ENCODE measurements around the gene TAS1R3. TPM values are rescaled to one million over a fixed set of nuclear protein-coding genes. Genes with fewer than 3 reads are reported as not detected.

Gene TAS1R3
- total and polyA plus RNA-seq, 2 of the 4 experiments (the other 2 are of a cell fraction), result under 0.01 to 0.05 TPM

GRCh38 chr1:1342584-1343115 lies 11.6 kb downstream of the TAS1R3 start:
- in situ Hi-C loops (cut with MboI; ENCODE audit: low sequenced_read_pairs), result no loop called here
- H2BK120ac ChIP-seq (ENCODE audit: low read depth, low read length), result no peak overlapping the region
- BruUV-seq (replicated peaks), result no TSS peak

More at GRCh38 chr1:1342584-1343115, 11.6 kb downstream of the TAS1R3 start:
- WGBS, 2 experiments (ENCODE audit: extremely low coverage in 2 of 2, insufficient read length in 1 of 2), result 88% methylated on average over 5 of the region's 18 CpGs; no CpG with 5 or more reads in 1 of the 2 experiments
- Histone ChIP-seq H4K91ac (ENCODE audit: insufficient read depth, low read depth, low read length) (no peak overlapping the region), H3K9me3 (ENCODE audit: control insufficient read depth, insufficient read depth, low read length) (no peaks in the 10 kb centered on the region), H2AK5ac (ENCODE audit: low read depth, low read length) (no peak overlapping the region), H3K9me1 (ENCODE audit: insufficient read depth, low read length) (peaks cover 13% of the 10 kb centered on the region), H3K36me3 (ENCODE audit: control insufficient read depth, insufficient read depth, low read length) (peaks cover 34% of the 10 kb centered on the region), H3K27ac (ENCODE audit: insufficient read depth, low read length) (no peak overlapping the region), H3K79me1 (ENCODE audit: low read depth in 1 of 2, low read length in 2 of 2) (peaks cover 12 to 63% of the 10 kb centered on the region in 2 experiments), H4K8ac (ENCODE audit: low read depth in 2 of 2, low read length in 2 of 2) (no peak overlapping the region), H3K4me3 (ENCODE audit: insufficient read depth, low read depth, low read length) (no peak overlapping the region), H3K9ac (ENCODE audit: low read depth, low read length) (no peak overlapping the region), H2AK9ac (replicated peaks; ENCODE audit: low read depth, low read length, poor library complexity) (no peak overlapping the region), H3K4me2 (ENCODE audit: low read depth, low read length) (no peak overlapping the region), H3K4ac (ENCODE audit: low read depth, low read length) (no peak overlapping the region), H3K18ac (ENCODE audit: low read depth, low read length) (no peak overlapping the region), H3K56ac (ENCODE audit: extremely low read depth, insufficient read depth, low read length) (no peak overlapping the region), H2AFZ (replicated peaks; ENCODE audit: low read length, poor library complexity) (no peak overlapping the region), H3K4me1 (ENCODE audit: control insufficient read depth, insufficient read depth, low read length) (peaks cover 28% of the 10 kb centered on the region), H3K23ac (ENCODE audit: low read depth, low read length) (no peak overlapping the region), H3K14ac (replicated peaks; ENCODE audit: low read depth, low read length) (no peak overlapping the region), H2BK5ac (ENCODE audit: low read depth, low read length, poor library complexity, severe bottlenecking) (no peak overlapping the region), H4K5ac (ENCODE audit: low read depth, low read length) (no peak overlapping the region), H2BK20ac (ENCODE audit: low read depth, low read length) (no peak overlapping the region), H4K20me1 (ENCODE audit: insufficient read depth, low read length) (peaks cover 60% of the 10 kb centered on the region), H2BK15ac (ENCODE audit: low read depth, low read length) (no peak overlapping the region), H3K27me3 (ENCODE audit: control insufficient read depth, insufficient read depth, low read length) (no peaks in the 10 kb centered on the region)
- TF ChIP-seq BHLHE40 (IDR thresholded peaks at IDR 0.05; ENCODE audit: low read depth, low read length), result no peak
- no peak for TF ChIP-seq FOS (IDR thresholded peaks at IDR 0.05; ENCODE audit: low read depth, low read length)
- no peak for TF ChIP-seq RFX5 (IDR thresholded peaks at IDR 0.05; ENCODE audit: low read depth, low read length)
- no peak for TF ChIP-seq CEBPB (IDR thresholded peaks at IDR 0.05; ENCODE audit: low read depth, low read length)
- TF ChIP-seq USF2 (IDR thresholded peaks at IDR 0.05; ENCODE audit: low read depth, low read length), result no peak
- no peak for TF ChIP-seq NFE2L2 (IDR thresholded peaks at IDR 0.05; ENCODE audit: low read depth, low read length)
- TF ChIP-seq RCOR1 (IDR thresholded peaks at IDR 0.05; ENCODE audit: insufficient replicate concordance, low read length), result no peak
- no peak for TF ChIP-seq SMC3 (IDR thresholded peaks at IDR 0.05; ENCODE audit: low read depth, low read length)
- TF ChIP-seq MAZ (IDR thresholded peaks at IDR 0.05; ENCODE audit: borderline replicate concordance, low read depth, low read length), result no peak
- no peak for TF ChIP-seq MAFK (IDR thresholded peaks at IDR 0.05; ENCODE audit: low read depth, low read length)
- TF ChIP-seq POLR2A (IDR thresholded peaks at IDR 0.05; ENCODE audit: low read depth, low read length), result no peak
- no peak for TF ChIP-seq RAD21 (IDR thresholded peaks at IDR 0.05; ENCODE audit: low read length)
- TF ChIP-seq MXI1 (IDR thresholded peaks at IDR 0.05; ENCODE audit: borderline replicate concordance, low read depth, low read length), result no peak
- TF ChIP-seq CHD1 (IDR thresholded peaks at IDR 0.05; ENCODE audit: low read depth, low read length), result no peak
- TF ChIP-seq CTCF (conservative IDR thresholded peaks at IDR 0.05; ENCODE audit: low read depth, low read length), result no peak
- no peak for TF ChIP-seq ELK1 (IDR thresholded peaks at IDR 0.05; ENCODE audit: borderline replicate concordance, low read depth, low read length)
- ChIA-PET POLR2A (ENCODE audit: unreplicated experiment) (no interaction called here), CTCF (no interaction called here)
- dilution Hi-C loops (cut with HindIII; ENCODE audit: low sequenced_read_pairs, unreplicated experiment) (no loop called here), intact Hi-C loops (cut with micrococcal nuclease) (no loop called here)
- DNase-seq, result no peak
- no peak for ATAC-seq (ENCODE audit: low read depth)
